Trophoblast cell (in vitro differentiated cells and primary cell): Measurements from ENCODE around the gene SPTLC2.

Source experiments
- DNase-seq, 2 donors: peaks; one replicate each; pipeline ENCODE4 v3.0.0-alpha.2; 2016
- H2AFZ ChIP-seq: 2 replicates; pipeline ENCODE4 v1.6.1; 2013; ENCODE audit warnings: low read length, moderate library complexity, mild to moderate bottlenecking; ENCODE audit not compliant: insufficient read depth, poor library complexity
- H2AK5ac ChIP-seq: 2 replicates; pipeline ENCODE4 v1.6.1; 2013; ENCODE audit warnings: mild to moderate bottlenecking, low read length
- H2BK120ac ChIP-seq: 2 replicates; pipeline ENCODE4 v1.6.1; 2013; ENCODE audit warnings: low read length, mild to moderate bottlenecking, moderate library complexity; ENCODE audit not compliant: insufficient read depth, poor library complexity
- H2BK12ac ChIP-seq: 2 replicates; pipeline ENCODE4 v1.6.1; 2013; ENCODE audit warnings: mild to moderate bottlenecking, low read length, moderate library complexity
- H2BK5ac ChIP-seq: 2 replicates; pipeline ENCODE4 v1.6.1; 2013; ENCODE audit warnings: low read length, low read depth, moderate library complexity, mild to moderate bottlenecking; ENCODE audit not compliant: poor library complexity
- H3K14ac ChIP-seq: 2 replicates; pipeline ENCODE4 v1.6.1; 2013; ENCODE audit warnings: mild to moderate bottlenecking, low read length
- H3K18ac ChIP-seq: 2 replicates; pipeline ENCODE4 v1.6.1; 2013; ENCODE audit warnings: mild to moderate bottlenecking, low read length
- H3K23ac ChIP-seq: 2 replicates; pipeline ENCODE4 v1.6.1; 2013; ENCODE audit warnings: low read length
- H3K27ac ChIP-seq: 2 replicates; pipeline ENCODE4 v1.5.1; 2013; ENCODE audit warnings: low read depth, mild to moderate bottlenecking, inconsistent platforms, low read length, moderate library complexity
- H3K27me3 ChIP-seq: 2 replicates; pipeline ENCODE4 v1.6.1; 2013; ENCODE audit warnings: inconsistent platforms, mild to moderate bottlenecking, low read length, moderate library complexity; ENCODE audit not compliant: insufficient read depth
- H3K36me3 ChIP-seq, 2 experiments: 1 replicate in 1 of 2; 2 replicates in 1 of 2; pipeline ENCODE4 v1.6.1; 2013; ENCODE audit warnings: low read length in 2 of 2, mild to moderate bottlenecking in 2 of 2, moderate library complexity in 1 of 2; ENCODE audit not compliant: insufficient read depth in 2 of 2, control insufficient read depth in 1 of 2
- H3K4ac ChIP-seq: 2 replicates; pipeline ENCODE4 v1.6.1; 2013; ENCODE audit warnings: low read depth, mild to moderate bottlenecking, low read length, moderate library complexity
- H3K4me1 ChIP-seq, 2 experiments: 1 replicate in 1 of 2; 2 replicates in 1 of 2; pipeline ENCODE4 v1.6.1; 2013; ENCODE audit warnings: low read length in 2 of 2, mild to moderate bottlenecking in 2 of 2, moderate library complexity in 1 of 2; ENCODE audit not compliant: insufficient read depth in 2 of 2, control insufficient read depth in 1 of 2
- H3K4me2 ChIP-seq: 2 replicates; pipeline ENCODE4 v1.6.1; 2013; ENCODE audit warnings: inconsistent platforms, mild to moderate bottlenecking, low read length, moderate library complexity
- H3K4me3 ChIP-seq: 2 replicates; pipeline ENCODE4 v1.5.1; 2013; ENCODE audit warnings: mild to moderate bottlenecking, low read depth, low read length, inconsistent platforms
- H3K79me1 ChIP-seq: one replicate; pipeline ENCODE4 v1.6.1; 2013; ENCODE audit warnings: low read length
- H3K79me2 ChIP-seq: 2 replicates; pipeline ENCODE4 v1.6.1; 2013; ENCODE audit warnings: low read length, mild to moderate bottlenecking; ENCODE audit not compliant: control insufficient read depth, insufficient read depth, poor library complexity
- H3K9ac ChIP-seq: 2 replicates; pipeline ENCODE4 v1.6.1; 2013; ENCODE audit warnings: mild to moderate bottlenecking, low read length
- H3K9me3 ChIP-seq: 2 replicates; pipeline ENCODE4 v1.6.1; 2013; ENCODE audit warnings: low read depth, mild to moderate bottlenecking, control low read depth, inconsistent platforms, low read length; ENCODE audit not compliant: insufficient read depth
- H4K12ac ChIP-seq: 2 replicates; pipeline ENCODE4 v1.6.1; 2013; ENCODE audit warnings: low read depth, mild to moderate bottlenecking, low read length, moderate library complexity
- H4K8ac ChIP-seq: 2 replicates; pipeline ENCODE4 v1.6.1; 2013; ENCODE audit warnings: low read depth, mild to moderate bottlenecking, low read length, moderate library complexity
- H4K91ac ChIP-seq: one replicate; pipeline ENCODE4 v1.6.1; 2013; ENCODE audit warnings: low read depth, mild to moderate bottlenecking, low read length, moderate library complexity
- WGBS: extraction: QIAGEN DNeasy Blood & Tissue Kit; methylation state at CpG from one replicate; pipeline ENCODE4 v1.1.7; 2013; ENCODE audit warnings: missing lambda C conversion rate; ENCODE audit not compliant: insufficient read length, insufficient coverage; ENCODE audit errors: extremely low coverage; 5-methylcytosine and 5-hydroxymethylcytosine counted together

Gene SPTLC2

GRCh38 chr14:77648520-77649200, 32.2 kb upstream of the SPTLC2 start:
- Histone ChIP-seq H4K8ac (no peak overlapping the region), H2BK12ac (no peak overlapping the region), H3K9ac (no peak overlapping the region), H3K4me3 (no peak overlapping the region), H3K9me3 (no peaks in the 10 kb centered on the region), H3K23ac (no peak overlapping the region), H3K36me3 (no peaks in the 10 kb centered on the region), H3K4me1 (no peaks in the 10 kb centered on the region), H3K4me2 (no peak overlapping the region), H4K12ac (no peak overlapping the region), H3K79me1 (no peaks in the 10 kb centered on the region), H3K27me3 (no peaks in the 10 kb centered on the region), H3K14ac (no peak overlapping the region), H4K91ac (no peak overlapping the region), H3K4ac (no peak overlapping the region), H2BK120ac (no peak overlapping the region), H3K27ac (no peak overlapping the region), H3K18ac (no peak overlapping the region), H2BK5ac (no peak overlapping the region), H3K79me2 (no peaks in the 10 kb centered on the region), H2AK5ac (no peak overlapping the region), H2AFZ (no peak overlapping the region)
- WGBS = no CpG with 5 or more reads among the region's 2 CpGs
- DNase-seq = peak; percentile 79 to 88

- no peak overlapping the region for H2BK5ac ChIP-seq
Observed at GRCh38 chr14:77647853-77648252, 31.4 kb upstream of the SPTLC2 start.

DNA sequence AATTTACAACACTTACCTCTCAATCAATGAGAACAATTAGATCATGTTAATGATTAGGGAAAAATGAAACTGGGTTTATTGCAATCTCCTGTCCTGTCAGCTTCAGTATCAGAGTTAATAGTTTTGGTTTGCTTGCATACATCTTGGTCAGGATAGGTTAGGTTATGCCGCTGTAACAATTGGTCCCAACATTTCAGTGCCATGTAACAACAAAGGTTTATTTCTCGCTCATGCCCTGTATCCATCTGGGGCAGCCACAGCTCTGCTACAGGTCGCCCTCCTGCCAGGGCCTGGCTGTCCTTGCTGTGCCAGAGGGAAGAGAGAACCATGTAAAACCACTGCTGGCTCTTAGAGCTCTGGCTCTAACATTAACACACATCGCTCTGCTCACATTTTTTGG, 30.5 kb upstream of the SPTLC2 start:
- Histone ChIP-seq H3K27ac (no peak overlapping the region), H2BK5ac (no peak overlapping the region), H3K14ac (no peak overlapping the region), H2AFZ (no peak overlapping the region), H4K91ac (no peak overlapping the region), H3K79me2 (no peaks in the 10 kb centered on the region), H3K36me3 (no peaks in the 10 kb centered on the region), H3K27me3 (no peaks in the 10 kb centered on the region), H3K4ac (no peak overlapping the region), H3K4me2 (no peak overlapping the region), H3K4me1 (no peaks in the 10 kb centered on the region), H3K23ac (no peak overlapping the region), H2AK5ac (no peak overlapping the region), H4K12ac (no peak overlapping the region), H4K8ac (no peak overlapping the region), H3K79me1 (no peaks in the 10 kb centered on the region), H3K4me3 (no peak overlapping the region), H3K18ac (no peak overlapping the region), H2BK12ac (no peak overlapping the region), H3K9me3 (no peaks in the 10 kb centered on the region), H3K9ac (no peak overlapping the region), H2BK120ac (no peak overlapping the region)
- no CpG with 5 or more reads among the region's 4 CpGs for WGBS
- no peak for DNase-seq

More at GRCh38 chr14:77647853-77648252, 31.4 kb upstream of the SPTLC2 start:
- H4K12ac ChIP-seq = no peak overlapping the region
- H3K4me2 ChIP-seq = no peak overlapping the region
- H3K14ac ChIP-seq = no peak overlapping the region
- no peak overlapping the region for H3K27ac ChIP-seq
- no peaks in the 10 kb centered on the region for H3K36me3 ChIP-seq
- no peaks in the 10 kb centered on the region for H3K27me3 ChIP-seq
- H3K79me2 ChIP-seq = no peaks in the 10 kb centered on the region
- no peak overlapping the region for H2BK120ac ChIP-seq
- no peaks in the 10 kb centered on the region for H3K9me3 ChIP-seq
- no peak overlapping the region for H4K91ac ChIP-seq
- no peak overlapping the region for H3K4me3 ChIP-seq
- no peak overlapping the region for H3K18ac ChIP-seq
- peak in 1 of 2 donors; percentile 30 for DNase-seq
- no peak overlapping the region for H3K23ac ChIP-seq
- H2BK12ac ChIP-seq = no peak overlapping the region
- H4K8ac ChIP-seq = no peak overlapping the region
- no CpG with 5 or more reads among the region's 2 CpGs for WGBS
- H3K79me1 ChIP-seq = no peaks in the 10 kb centered on the region
- no peaks in the 10 kb centered on the region for H3K4me1 ChIP-seq
- no peak overlapping the region for H3K9ac ChIP-seq
- no peak overlapping the region for H2AFZ ChIP-seq
- H3K4ac ChIP-seq = no peak overlapping the region
- no peak overlapping the region for H2AK5ac ChIP-seq

DNA sequence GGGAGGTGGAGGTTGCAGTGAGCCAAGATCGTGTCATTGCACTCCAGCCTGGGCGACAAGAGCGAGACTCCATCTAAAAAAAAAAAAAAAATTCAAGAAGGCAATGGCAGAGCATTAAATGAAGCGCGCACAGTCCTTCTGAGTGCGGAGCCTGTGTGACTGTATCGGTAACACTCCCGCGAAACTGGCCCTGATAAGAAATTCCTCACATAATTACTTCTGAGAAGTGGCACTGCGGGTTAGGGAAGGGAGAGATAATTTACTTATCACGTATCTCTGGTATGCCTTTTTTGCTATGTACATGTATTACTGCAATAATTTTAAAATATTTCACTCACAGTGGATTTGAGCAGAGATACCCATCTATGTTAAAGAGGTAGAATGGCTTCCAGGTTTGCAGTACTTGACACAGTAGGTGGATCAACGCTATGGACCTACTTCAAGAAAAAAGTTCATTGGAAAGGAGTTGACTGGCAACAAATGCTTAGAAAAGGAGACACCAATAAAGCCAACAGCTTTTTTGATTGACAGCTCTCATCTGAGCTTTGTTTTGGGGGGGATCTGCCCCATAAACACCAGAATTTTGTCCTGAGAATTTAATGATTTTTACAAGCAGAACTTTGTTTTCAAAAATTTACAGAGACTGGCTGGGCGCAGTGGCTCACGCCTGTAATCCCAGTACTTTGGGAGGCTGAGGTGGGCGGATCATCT, 29.2 kb upstream of the SPTLC2 start:
- Histone ChIP-seq H3K36me3 (no peaks in the 10 kb centered on the region), H4K8ac (no peak overlapping the region), H3K27ac (no peak overlapping the region), H3K14ac (no peak overlapping the region), H2AK5ac (no peak overlapping the region), H3K79me1 (no peaks in the 10 kb centered on the region), H4K12ac (no peak overlapping the region), H3K23ac (no peak overlapping the region), H2BK120ac (no peak overlapping the region), H3K79me2 (no peaks in the 10 kb centered on the region), H2BK5ac (no peak overlapping the region), H3K4me3 (no peak overlapping the region), H3K18ac (no peak overlapping the region), H3K4me2 (no peak overlapping the region), H3K4me1 (no peaks in the 10 kb centered on the region), H2BK12ac (no peak overlapping the region), H3K27me3 (no peaks in the 10 kb centered on the region), H3K4ac (no peak overlapping the region), H4K91ac (no peak overlapping the region), H2AFZ (no peak overlapping the region), H3K9me3 (no peaks in the 10 kb centered on the region), H3K9ac (no peak overlapping the region)
- peak; percentile 94 to 98 for DNase-seq
- WGBS = no CpG with 5 or more reads among the region's 15 CpGs
